HCT116 (cell line): ENCODE measurements around the gene TMPRSS9. TPM values are rescaled to one million over a fixed set of nuclear protein-coding genes. Genes with fewer than 3 reads are reported as not detected.

Experiments
- ATAC-seq: fragments of 200-7000 bp; cut with Tn5 transposase; 2 replicates; pipeline ENCODE4 v1.9.1; 2020; ENCODE audit warnings: mild to moderate bottlenecking, moderate library complexity
- BruUV-seq: library from RNA; stranded (reverse); fragments of 400-500 nt; replicated peaks from 2 replicates; lab custom pipeline; 2021; lab: Mats Ljungman, UMichigan
- CTCF ChIA-PET: fragments of 300-600 bp; sonication (Branson Sonifier 250); formaldehyde crosslinking; loops from one replicate; lab custom pipeline; 2021; ENCODE audit warnings: antibody characterized with exemption; lab: Charles Lee
- POLR2A ChIA-PET: fragments of 300-600, 350-600 bp; sonication (Branson Sonifier 250); formaldehyde crosslinking; loops from one replicate; lab custom pipeline; 2021; ENCODE audit warnings: antibody characterized with exemption; lab: Charles Lee
- RAD21 ChIA-PET, 2 experiments: fragments of 300-600 bp; sonication (Branson Sonifier 250); formaldehyde crosslinking; loops; one replicate each; lab custom pipeline; 2023; ENCODE audit warnings: low total read pairs in 2 of 2; ENCODE audit not compliant: uncharacterized antibody in 2 of 2, unreplicated experiment in 2 of 2, low non-redundant PET in 1 of 2; lab: Charles Lee
- DNase-seq: peaks from one replicate; pipeline ENCODE4 v3.0.0-alpha.2; 2010; ENCODE audit warnings: low read depth, low spot score
- H2AFZ ChIP-seq: fragments of 200-600 bp; shearing (Covaris generic), sonication (generic); 2 replicates; pipeline ENCODE4 v1.6.1; 2017; ENCODE audit warnings: low read depth, mixed run types, mixed read lengths, antibody characterized with exemption, low read length; ENCODE audit not compliant: poor library complexity, severe bottlenecking
- H3K27ac ChIP-seq: 2 replicates; pipeline ENCODE4 v1.5.1; 2012; ENCODE audit warnings: low read depth, low read length
- H3K27me3 ChIP-seq: fragments of 200-600 bp; sonication (generic); 2 replicates; pipeline ENCODE4 v1.6.1; 2016; ENCODE audit warnings: mixed run types, low read length, mixed read lengths; ENCODE audit not compliant: insufficient read depth
- H3K36me3 ChIP-seq, 2 experiments: fragments of 200-500 bp in 1 of 2; fragments of 200-600 bp in 1 of 2; sonication (Bioruptor generic) in 1 of 2; sonication (generic) in 1 of 2; 2 replicates each; pipeline versions ENCODE4 v1.5.1 to v1.6.1; 2014 to 2016; ENCODE audit warnings: low read length in 2 of 2, inconsistent platforms in 1 of 2, mixed read lengths in 1 of 2, mixed run types in 1 of 2; ENCODE audit not compliant: insufficient read depth in 2 of 2, control insufficient read depth in 1 of 2
- H3K4me1 ChIP-seq, 2 experiments: fragments of 200-600 bp in 1 of 2; sonication (generic) in 1 of 2; 2 replicates each; pipeline versions ENCODE4 v1.5.1 to v1.6.1; 2012 to 2017; ENCODE audit warnings: low read length in 2 of 2, inconsistent platforms in 1 of 2, mild to moderate bottlenecking in 1 of 2, mixed read lengths in 1 of 2, mixed run types in 1 of 2, moderate library complexity in 1 of 2; ENCODE audit not compliant: insufficient read depth in 2 of 2, control insufficient read depth in 1 of 2
- H3K4me2 ChIP-seq: fragments of 200-600 bp; sonication (generic); 2 replicates; pipeline ENCODE4 v1.6.1; 2017; ENCODE audit warnings: mixed run types, low read length, mixed read lengths
- H3K4me3 ChIP-seq, 2 experiments: fragments of 200-600 bp in 1 of 2; sonication (generic) in 1 of 2; replicated peaks in 1 of 2; 2 replicates each; pipeline ENCODE4 v1.5.1; 2011 to 2016; ENCODE audit warnings: low read length in 2 of 2, control low read depth in 1 of 2, low read depth in 1 of 2, mild to moderate bottlenecking in 1 of 2, mixed read lengths in 1 of 2, mixed run types in 1 of 2
- H3K79me2 ChIP-seq: fragments of 200-600 bp; sonication (generic); 2 replicates; pipeline ENCODE4 v1.6.1; 2017; ENCODE audit warnings: mild to moderate bottlenecking, mixed run types, low read length, moderate library complexity, mixed read lengths; ENCODE audit not compliant: insufficient read depth
- H3K9ac ChIP-seq: fragments of 200-600 bp; sonication (generic); 2 replicates; pipeline ENCODE4 v1.6.1; 2016; ENCODE audit warnings: low read length, mixed read lengths
- H3K9me2 ChIP-seq: fragments of 200-600 bp; sonication (generic), shearing (Covaris generic); 2 replicates; pipeline ENCODE4 v1.6.1; 2017; ENCODE audit warnings: mixed run types, mild to moderate bottlenecking, moderate library complexity; ENCODE audit not compliant: insufficient read depth
- H3K9me3 ChIP-seq, 2 experiments: fragments of 200-500 bp in 1 of 2; fragments of 200-600 bp in 1 of 2; sonication (Bioruptor generic) in 1 of 2; sonication (generic) in 1 of 2; 2 replicates each; pipeline ENCODE4 v1.6.1; 2014 to 2017; ENCODE audit warnings: low read length in 2 of 2, mixed read lengths in 2 of 2, inconsistent platforms in 1 of 2, low read depth in 1 of 2, mild to moderate bottlenecking in 1 of 2, mixed run types in 1 of 2, moderate library complexity in 1 of 2; ENCODE audit not compliant: control insufficient read depth in 1 of 2, insufficient read depth in 1 of 2
- H4K20me1 ChIP-seq: fragments of 200-600 bp; sonication (generic), shearing (Covaris generic); 2 replicates; pipeline ENCODE4 v1.6.1; 2017; ENCODE audit warnings: mixed run types, mild to moderate bottlenecking, moderate library complexity; ENCODE audit not compliant: insufficient read depth
- ATF3 ChIP-seq: IDR thresholded peaks from 2 replicates; pipeline ENCODE4 v1.6.1; 2012
- CBX3 ChIP-seq: IDR thresholded peaks from 2 replicates; pipeline ENCODE4 v1.6.1; 2012; ENCODE audit warnings: low read depth
- CEBPB ChIP-seq: IDR thresholded peaks from 2 replicates; pipeline ENCODE4 v1.6.1; 2012; ENCODE audit warnings: low read depth
- CTCF ChIP-seq, 3 experiments: fragments of 200-600 bp in 1 of 3; sonication (generic) in 1 of 3; IDR thresholded peaks in 2 of 3; conservative IDR thresholded peaks in 1 of 3; 2 replicates each; pipeline ENCODE4 v1.5.1; 2012 to 2017; ENCODE audit warnings: low read depth in 2 of 3, low read length in 2 of 3, antibody characterized with exemption in 1 of 3, borderline replicate concordance in 1 of 3, control low read depth in 1 of 3, mild to moderate bottlenecking in 1 of 3, mixed read lengths in 1 of 3, mixed run types in 1 of 3, moderate library complexity in 1 of 3; ENCODE audit not compliant: insufficient read depth in 1 of 3
- EGR1 ChIP-seq: IDR thresholded peaks from 2 replicates; pipeline ENCODE4 v1.6.1; 2012; ENCODE audit warnings: low read depth
- ELF1 ChIP-seq: IDR thresholded peaks from 2 replicates; pipeline ENCODE4 v1.6.1; 2012; ENCODE audit warnings: low read depth, borderline replicate concordance
- EZH2 ChIP-seq: fragments of 200-600 bp; sonication (generic); IDR thresholded peaks from 2 replicates; pipeline ENCODE4 v1.6.1; 2017; ENCODE audit warnings: antibody characterized with exemption, mixed run types
- JUND ChIP-seq: IDR thresholded peaks from 2 replicates; pipeline ENCODE4 v1.6.1; 2012
- MAX ChIP-seq: IDR thresholded peaks from 2 replicates; pipeline ENCODE4 v1.6.1; 2012
- POLR2A ChIP-seq: IDR thresholded peaks from 2 replicates; pipeline ENCODE4 v1.7.0; 2011; ENCODE audit warnings: borderline replicate concordance; ENCODE audit not compliant: insufficient read depth, insufficient read length; ENCODE audit errors: extremely low read depth
- POLR2AphosphoS5 ChIP-seq: IDR thresholded peaks from 2 replicates; pipeline ENCODE4 v1.6.1; 2011; ENCODE audit warnings: mild to moderate bottlenecking, low read depth, low read length, moderate library complexity
- RAD21 ChIP-seq: IDR thresholded peaks from 2 replicates; pipeline ENCODE4 v1.6.1; 2012; ENCODE audit warnings: low read depth, mild to moderate bottlenecking
- REST ChIP-seq: IDR thresholded peaks from 2 replicates; pipeline ENCODE4 v1.6.1; 2012; ENCODE audit warnings: low read depth
- SIN3A ChIP-seq: IDR thresholded peaks from 2 replicates; pipeline ENCODE4 v1.6.1; 2012; ENCODE audit warnings: low read depth
- SRF ChIP-seq: IDR thresholded peaks from 2 replicates; pipeline ENCODE4 v1.6.1; 2012; ENCODE audit warnings: low read depth
- TCF7L2 ChIP-seq: IDR thresholded peaks from 2 replicates; pipeline ENCODE4 v1.7.0; 2011; ENCODE audit warnings: borderline replicate concordance, inconsistent platforms; ENCODE audit not compliant: insufficient read depth, insufficient read length; ENCODE audit errors: extremely low read depth
- YY1 ChIP-seq: IDR thresholded peaks from 2 replicates; pipeline ENCODE4 v1.6.1; 2011; ENCODE audit warnings: low read length, low read depth, moderate library complexity, mild to moderate bottlenecking; ENCODE audit not compliant: insufficient replicate concordance; ENCODE audit errors: extremely low read depth
- ZNF274 ChIP-seq: fragments of 200-500 bp; sonication (Bioruptor generic); IDR thresholded peaks from 2 replicates; pipeline ENCODE4 v1.6.1; 2014; ENCODE audit warnings: mild to moderate bottlenecking, low read depth, low read length, inconsistent platforms
- intact Hi-C: fragments of 100-400 bp; cut with micrococcal nuclease; formaldehyde crosslinking; loops from 2 replicates; pipeline ENCODE4 v1.10.0; 2022
- total RNA-seq: library from RNA; stranded (reverse); gene quantifications from one replicate; pipeline ENCODE4 v1.2.1, GENCODE V29; 2021; ENCODE audit not compliant: unreplicated experiment

TMPRSS9 gene
- total RNA-seq, 1 experiment from 2014 or later: not detected

- RAD21 ChIA-PET: no interaction called here
- Histone ChIP-seq H3K9me2 (no peaks in the 10 kb centered on the region), H3K27me3 (no peaks in the 10 kb centered on the region), H3K4me1 (no peaks in the 10 kb centered on the region), H3K9me3 (no peaks in the 10 kb centered on the region), H3K27ac (no peak overlapping the region), H3K9ac (no peak overlapping the region), H2AFZ (no peak overlapping the region), H4K20me1 (0 out of 2 replicates have a peak, but pooled peaks cover 4% of the 10 kb centered on the region), H3K4me3 (no peak overlapping the region), H3K4me2 (no peak overlapping the region), H3K36me3 (peaks cover 30 to 32% of the 10 kb centered on the region in 2 experiments; a peak in 3 of 4 replicates), H3K79me2 (peaks cover 92% of the 10 kb centered on the region)
- TF ChIP-seq CTCF (IDR thresholded peaks at IDR 0.05 in 2 of 3, conservative IDR thresholded peaks at IDR 0.05 in 1 of 3; ENCODE audit: borderline replicate concordance in 1 of 3, insufficient read depth in 1 of 3, low read depth in 2 of 3, low read length in 2 of 3) (no peak), CBX3 (no peak), JUND (no peak), POLR2A (no peak), ATF3 (no peak), ELF1 (no peak), REST (no peak), MAX (no peak), TCF7L2 (no peak), SIN3A (no peak), YY1 (no peak), EGR1 (no peak), RAD21 (no peak), POLR2AphosphoS5 (no peak), EZH2 (no peak), SRF (no peak), CEBPB (no peak), ZNF274 (no peak)
- POLR2A ChIA-PET: no interaction called here
- intact Hi-C loops: no loop called here
- CTCF ChIA-PET: no interaction called here
- DNase-seq: no peak
- BruUV-seq: no TSS peak
- ATAC-seq: no peak
Measured at GRCh38 chr19:2443785-2444182, 83.7 kb downstream of the TMPRSS9 start.
